ENCODE measurements around the gene PATJ. TPM values are rescaled to one million over a fixed set of nuclear protein-coding genes. Genes with fewer than 3 reads are reported as not detected.

The PATJ gene
- total RNA-seq, 2 donors from 2014 or later = 37.9 to 72.1 TPM

GRCh38 chr1:61807606-61808140, 65.4 kb downstream of the PATJ start:
- Histone ChIP-seq H3K36me3 (no peaks in the 10 kb centered on the region), H3K27ac (no peak overlapping the region), H3K4me1 (no peaks in the 10 kb centered on the region), H3K4me3 (no peak overlapping the region), H3K27me3 (no peaks in the 10 kb centered on the region), H3K9me3 (no peaks in the 10 kb centered on the region)
- no peak for DNase-seq (ENCODE audit: low spot score)
- TF ChIP-seq, protein P1, sequence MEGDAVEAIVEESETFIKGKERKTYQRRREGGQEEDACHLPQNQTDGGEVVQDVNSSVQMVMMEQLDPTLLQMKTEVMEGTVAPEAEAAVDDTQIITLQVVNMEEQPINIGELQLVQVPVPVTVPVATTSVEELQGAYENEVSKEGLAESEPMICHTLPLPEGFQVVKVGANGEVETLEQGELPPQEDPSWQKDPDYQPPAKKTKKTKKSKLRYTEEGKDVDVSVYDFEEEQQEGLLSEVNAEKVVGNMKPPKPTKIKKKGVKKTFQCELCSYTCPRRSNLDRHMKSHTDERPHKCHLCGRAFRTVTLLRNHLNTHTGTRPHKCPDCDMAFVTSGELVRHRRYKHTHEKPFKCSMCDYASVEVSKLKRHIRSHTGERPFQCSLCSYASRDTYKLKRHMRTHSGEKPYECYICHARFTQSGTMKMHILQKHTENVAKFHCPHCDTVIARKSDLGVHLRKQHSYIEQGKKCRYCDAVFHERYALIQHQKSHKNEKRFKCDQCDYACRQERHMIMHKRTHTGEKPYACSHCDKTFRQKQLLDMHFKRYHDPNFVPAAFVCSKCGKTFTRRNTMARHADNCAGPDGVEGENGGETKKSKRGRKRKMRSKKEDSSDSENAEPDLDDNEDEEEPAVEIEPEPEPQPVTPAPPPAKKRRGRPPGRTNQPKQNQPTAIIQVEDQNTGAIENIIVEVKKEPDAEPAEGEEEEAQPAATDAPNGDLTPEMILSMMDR (IDR thresholded peaks at IDR 0.05) = no peak

- no peak for DNase-seq (ENCODE audit: low spot score)
- Histone ChIP-seq H3K4me1 (no peaks in the 10 kb centered on the region), H3K9me3 (no peaks in the 10 kb centered on the region), H3K27me3 (no peaks in the 10 kb centered on the region), H3K4me3 (no peak overlapping the region), H3K36me3 (no peaks in the 10 kb centered on the region), H3K27ac (no peak overlapping the region)
- TF ChIP-seq, protein P1 (IDR thresholded peaks at IDR 0.05) = no peak
Measured at GRCh38 chr1:61808321-61808720, 66.0 kb downstream of the PATJ start.

DNA sequence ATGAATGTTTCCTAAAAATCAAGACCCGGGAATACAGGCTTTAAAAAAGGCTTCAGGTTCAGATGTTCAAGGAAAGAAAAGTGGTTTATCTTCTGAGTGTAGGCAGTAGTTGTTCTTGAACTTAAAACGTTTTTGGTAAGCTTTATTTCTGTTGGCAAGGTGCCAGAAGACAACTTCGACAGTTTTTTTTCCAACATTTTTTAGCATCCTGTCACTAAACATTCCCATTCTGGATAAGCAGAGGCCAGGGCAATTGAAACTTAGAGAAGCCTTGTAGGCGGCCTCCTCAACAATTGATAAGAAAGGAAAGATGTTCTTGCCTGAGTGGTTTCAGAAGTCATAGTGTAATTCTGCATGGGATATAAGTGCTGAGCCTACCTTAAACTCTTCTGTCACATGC, 66.7 kb downstream of the PATJ start:
- no peak for DNase-seq (ENCODE audit: low spot score)
- TF ChIP-seq, protein P1 (IDR thresholded peaks at IDR 0.05) = no peak

GRCh38 chr1:61812916-61813315, 70.6 kb downstream of the PATJ start:
- no peaks in the 10 kb centered on the region for H3K9me3 ChIP-seq
- TF ChIP-seq, protein P1 (IDR thresholded peaks at IDR 0.05) = no peak
- H3K27ac ChIP-seq = no peak overlapping the region
- H3K36me3 ChIP-seq = no peaks in the 10 kb centered on the region
- no peaks in the 10 kb centered on the region for H3K27me3 ChIP-seq
- no peaks in the 10 kb centered on the region for H3K4me1 ChIP-seq
- no peak overlapping the region for H3K4me3 ChIP-seq
- DNase-seq (ENCODE audit: low spot score) = no peak

More for the DNA sequence above, 66.7 kb downstream of the PATJ start:
- Histone ChIP-seq H3K36me3 (no peaks in the 10 kb centered on the region), H3K27me3 (no peaks in the 10 kb centered on the region), H3K27ac (no peak overlapping the region), H3K4me3 (no peak overlapping the region), H3K9me3 (no peaks in the 10 kb centered on the region), H3K4me1 (no peaks in the 10 kb centered on the region)

DNA sequence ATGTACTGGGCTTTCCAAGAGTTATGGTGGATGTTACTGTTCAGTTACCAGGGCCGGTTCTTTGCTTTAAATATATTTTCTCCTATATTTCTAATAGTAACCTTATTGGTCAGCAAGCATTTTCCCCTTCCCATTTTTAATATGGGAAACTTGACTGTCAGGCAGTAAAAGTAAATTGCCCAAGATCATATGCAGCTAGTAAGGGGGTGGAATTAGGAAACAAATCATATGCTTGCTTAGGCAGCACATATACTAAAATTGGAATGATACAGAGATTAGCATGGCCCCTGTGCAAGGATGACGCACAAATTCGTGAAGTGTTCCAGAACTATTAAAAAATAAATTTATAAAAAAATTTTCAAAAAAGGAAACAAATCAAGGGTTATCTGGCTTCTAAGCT, 73.9 kb downstream of the PATJ start:
- Histone ChIP-seq H3K9me3 (no peaks in the 10 kb centered on the region), H3K4me1 (no peaks in the 10 kb centered on the region), H3K27ac (no peak overlapping the region), H3K4me3 (no peak overlapping the region), H3K27me3 (no peaks in the 10 kb centered on the region), H3K36me3 (no peaks in the 10 kb centered on the region)
- DNase-seq (ENCODE audit: low spot score) = no peak
- TF ChIP-seq, protein P1 (IDR thresholded peaks at IDR 0.05) = no peak

DNA sequence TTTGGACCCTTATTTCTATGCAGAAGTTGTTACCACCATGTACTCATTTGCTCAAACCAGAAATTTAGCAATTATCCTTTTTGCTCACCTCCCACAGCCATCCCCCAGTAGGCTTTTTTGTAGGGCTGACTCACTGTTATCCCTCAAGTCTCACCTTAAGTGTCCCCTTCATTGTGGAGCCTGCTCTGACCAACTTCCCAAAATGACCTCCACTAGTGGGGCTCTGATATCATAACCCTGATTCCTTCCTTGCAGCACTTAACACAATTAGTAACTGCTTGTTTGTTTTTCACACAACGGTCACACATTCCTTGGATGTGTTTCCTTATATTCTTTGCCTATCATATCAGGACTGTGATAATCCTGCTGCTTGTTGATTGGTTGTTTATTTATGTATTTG, 76.7 kb downstream of the PATJ start:
- TF ChIP-seq, protein P1 (IDR thresholded peaks at IDR 0.05) = no peak
- H3K36me3 ChIP-seq = peaks cover 8% of the 10 kb centered on the region
- H3K4me3 ChIP-seq = no peak overlapping the region
- no peaks in the 10 kb centered on the region for H3K9me3 ChIP-seq
- H3K27ac ChIP-seq = no peak overlapping the region
- H3K27me3 ChIP-seq = no peaks in the 10 kb centered on the region
- DNase-seq (ENCODE audit: low spot score) = no peak
- H3K4me1 ChIP-seq = no peaks in the 10 kb centered on the region
